ENCODE data around the gene SEC14L5.

GRCh38 chr16:5046914-5047313 is 88.8 kb downstream of the SEC14L5 start:
- TF ChIP-seq, protein P1, sequence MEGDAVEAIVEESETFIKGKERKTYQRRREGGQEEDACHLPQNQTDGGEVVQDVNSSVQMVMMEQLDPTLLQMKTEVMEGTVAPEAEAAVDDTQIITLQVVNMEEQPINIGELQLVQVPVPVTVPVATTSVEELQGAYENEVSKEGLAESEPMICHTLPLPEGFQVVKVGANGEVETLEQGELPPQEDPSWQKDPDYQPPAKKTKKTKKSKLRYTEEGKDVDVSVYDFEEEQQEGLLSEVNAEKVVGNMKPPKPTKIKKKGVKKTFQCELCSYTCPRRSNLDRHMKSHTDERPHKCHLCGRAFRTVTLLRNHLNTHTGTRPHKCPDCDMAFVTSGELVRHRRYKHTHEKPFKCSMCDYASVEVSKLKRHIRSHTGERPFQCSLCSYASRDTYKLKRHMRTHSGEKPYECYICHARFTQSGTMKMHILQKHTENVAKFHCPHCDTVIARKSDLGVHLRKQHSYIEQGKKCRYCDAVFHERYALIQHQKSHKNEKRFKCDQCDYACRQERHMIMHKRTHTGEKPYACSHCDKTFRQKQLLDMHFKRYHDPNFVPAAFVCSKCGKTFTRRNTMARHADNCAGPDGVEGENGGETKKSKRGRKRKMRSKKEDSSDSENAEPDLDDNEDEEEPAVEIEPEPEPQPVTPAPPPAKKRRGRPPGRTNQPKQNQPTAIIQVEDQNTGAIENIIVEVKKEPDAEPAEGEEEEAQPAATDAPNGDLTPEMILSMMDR (conservative IDR thresholded peaks at IDR 0.05) = no peak
- TF ChIP-seq ZFX (IDR thresholded peaks at IDR 0.05) = no peak
